ENCODE results near the gene SLC25A42. TPM values are rescaled to one million over a fixed set of nuclear protein-coding genes. Genes with fewer than 3 reads are reported as not detected.

SLC25A42 gene
- total and polyA plus RNA-seq, 2 donors (not counting 3 experiments of a cell fraction or from before 2014, with no cell fraction given) = 6.2 to 6.3 TPM

DNA sequence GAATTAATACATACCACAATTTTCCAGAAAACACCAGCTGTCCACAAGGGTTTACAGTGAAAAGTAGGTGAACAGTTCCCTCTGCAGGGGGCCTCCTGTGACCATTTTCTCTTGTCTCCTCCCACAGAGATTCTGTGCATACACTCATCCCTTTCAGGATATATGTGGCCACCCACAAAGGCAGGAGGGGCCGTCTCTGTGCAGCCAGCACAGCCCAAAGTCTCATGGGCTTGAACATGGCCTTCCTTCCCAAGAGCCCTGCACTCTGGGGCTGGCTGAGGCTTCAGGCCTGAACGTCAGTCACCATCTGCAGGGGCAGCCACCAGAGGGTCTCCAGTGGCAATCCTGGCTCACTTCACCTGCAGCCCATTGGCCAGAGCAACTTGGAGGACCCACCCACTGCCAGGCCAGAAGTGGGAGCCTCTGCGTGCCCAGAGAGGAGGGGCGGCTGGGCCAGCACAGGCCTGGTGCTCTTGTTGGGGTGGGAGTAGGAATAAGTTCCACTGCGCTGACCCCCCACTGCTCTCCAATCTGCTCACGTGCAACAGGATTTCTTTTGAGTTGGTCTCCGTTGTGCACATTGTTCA, 49.3 kb downstream of the SLC25A42 start:
- DNase-seq (ENCODE audit: low read depth, low spot score) = no peak
- intact Hi-C loops (cut with micrococcal nuclease) = no loop called here

More for the DNA sequence above, 49.3 kb downstream of the SLC25A42 start:
- no peak overlapping the region for H3K4me3 ChIP-seq (replicated peaks in 1 of 3; ENCODE audit: insufficient read depth in 1 of 3, low read depth in 1 of 3, low read length in 3 of 3)
- no TSS peak for BruUV-seq (replicated peaks)
- no peak for FAIRE-seq
- no peak overlapping the region for H3K4me2 ChIP-seq (ENCODE audit: insufficient read depth, low read length)
- H4K20me1 ChIP-seq (replicated peaks; ENCODE audit: control insufficient read depth, extremely low read depth, insufficient read depth, low read length) = no peaks in the 10 kb centered on the region
- no peaks in the 10 kb centered on the region for H3K4me1 ChIP-seq (ENCODE audit: control insufficient read depth, extremely low read depth, insufficient read depth, low read length)
- H3K79me2 ChIP-seq (ENCODE audit: control insufficient read depth, insufficient read depth, low read length) = no peaks in the 10 kb centered on the region
- dilution Hi-C loops (cut with MboI; ENCODE audit: extremely low pct_ligation_motif_present, low sequenced_read_pairs) = no loop called here
- no peaks in the 10 kb centered on the region for H3K36me3 ChIP-seq (ENCODE audit: control insufficient read depth in 2 of 2, extremely low read depth in 1 of 2, insufficient read depth in 2 of 2, low read length in 2 of 2)
- H3K9me1 ChIP-seq (replicated peaks; ENCODE audit: control insufficient read depth, extremely low read depth, insufficient read depth, low read length) = no peaks in the 10 kb centered on the region
- H3K9me3 ChIP-seq (replicated peaks; ENCODE audit: control insufficient read depth, insufficient read depth, low read length) = no peaks in the 10 kb centered on the region
- CTCF ChIA-PET = interaction anchor here (0.7 kb wide), 2 partner anchors 18 to 304 kb away, joined by 3 read pairs; no protein-coding TSS in a partner anchor
- TF ChIP-seq GATA2 (IDR thresholded peaks at IDR 0.05; ENCODE audit: insufficient read depth, insufficient read length, low read depth, low read length) = no peak
- no peak for TF ChIP-seq JUN (IDR thresholded peaks at IDR 0.05; ENCODE audit: borderline replicate concordance, insufficient read depth, insufficient read length, low read depth)
- TF ChIP-seq, protein P1, sequence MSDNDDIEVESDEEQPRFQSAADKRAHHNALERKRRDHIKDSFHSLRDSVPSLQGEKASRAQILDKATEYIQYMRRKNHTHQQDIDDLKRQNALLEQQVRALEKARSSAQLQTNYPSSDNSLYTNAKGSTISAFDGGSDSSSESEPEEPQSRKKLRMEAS (IDR thresholded peaks at IDR 0.05; ENCODE audit: insufficient read depth, insufficient read length) = no peak
- no peak for TF ChIP-seq FOS (IDR thresholded peaks at IDR 0.05; ENCODE audit: borderline replicate concordance, insufficient read depth, low read length)
- no peak for TF ChIP-seq POLR2AphosphoS5 (IDR thresholded peaks at IDR 0.05; ENCODE audit: insufficient read depth, low read depth, low read length)
- no peak for TF ChIP-seq POLR2A (IDR thresholded peaks at IDR 0.05; ENCODE audit: low read depth, low read length)
- TF ChIP-seq, protein P2, sequence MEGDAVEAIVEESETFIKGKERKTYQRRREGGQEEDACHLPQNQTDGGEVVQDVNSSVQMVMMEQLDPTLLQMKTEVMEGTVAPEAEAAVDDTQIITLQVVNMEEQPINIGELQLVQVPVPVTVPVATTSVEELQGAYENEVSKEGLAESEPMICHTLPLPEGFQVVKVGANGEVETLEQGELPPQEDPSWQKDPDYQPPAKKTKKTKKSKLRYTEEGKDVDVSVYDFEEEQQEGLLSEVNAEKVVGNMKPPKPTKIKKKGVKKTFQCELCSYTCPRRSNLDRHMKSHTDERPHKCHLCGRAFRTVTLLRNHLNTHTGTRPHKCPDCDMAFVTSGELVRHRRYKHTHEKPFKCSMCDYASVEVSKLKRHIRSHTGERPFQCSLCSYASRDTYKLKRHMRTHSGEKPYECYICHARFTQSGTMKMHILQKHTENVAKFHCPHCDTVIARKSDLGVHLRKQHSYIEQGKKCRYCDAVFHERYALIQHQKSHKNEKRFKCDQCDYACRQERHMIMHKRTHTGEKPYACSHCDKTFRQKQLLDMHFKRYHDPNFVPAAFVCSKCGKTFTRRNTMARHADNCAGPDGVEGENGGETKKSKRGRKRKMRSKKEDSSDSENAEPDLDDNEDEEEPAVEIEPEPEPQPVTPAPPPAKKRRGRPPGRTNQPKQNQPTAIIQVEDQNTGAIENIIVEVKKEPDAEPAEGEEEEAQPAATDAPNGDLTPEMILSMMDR (IDR thresholded peaks at IDR 0.05; ENCODE audit: extremely low read depth in 1 of 2, insufficient read depth in 1 of 2, low read depth in 1 of 2, low read length in 2 of 2) = no peak
- TF ChIP-seq EZH2 (IDR thresholded peaks at IDR 0.05; ENCODE audit: borderline replicate concordance, low read depth, low read length, severe bottlenecking) = no peak
- no peak for TF ChIP-seq MYC (IDR thresholded peaks at IDR 0.05; ENCODE audit: low read depth, low read length)
- no peaks in the 10 kb centered on the region for H3K27me3 ChIP-seq (ENCODE audit: control insufficient read depth in 2 of 2, insufficient read depth in 2 of 2, low read length in 2 of 2)
- H3K9ac ChIP-seq (replicated peaks; ENCODE audit: extremely low read depth, insufficient read depth, low read length) = no peak overlapping the region
- H2AFZ ChIP-seq (ENCODE audit: low read depth, low read length) = no peak overlapping the region
- H3K27ac ChIP-seq (ENCODE audit: insufficient read depth, low read depth, low read length) = no peak overlapping the region
- POLR2A ChIA-PET = no interaction called here
